ENCODE measurements around the gene ZNF862. TPM values are rescaled to one million over a fixed set of nuclear protein-coding genes. Genes with fewer than 3 reads are reported as not detected.
A peak's percentile ranks its signal among the peaks of the same experiment; 100 is the strongest.

The ZNF862 gene
- total RNA-seq, 2 donors from 2014 or later: 8.3 to 15.6 TPM

GRCh38 chr7:149860821-149861727, 22.9 kb downstream of the ZNF862 start:
- peak; percentile 88 for DNase-seq
- no peak overlapping the region for H3K9ac ChIP-seq (ENCODE audit: extremely low read depth, low read length, poor library complexity, severe bottlenecking)
- H3K4me3 Mint-ChIP-seq: no peak overlapping the region
- H3K27ac Mint-ChIP-seq: no peak overlapping the region
- peak; percentile 99 for TF ChIP-seq CTCF (conservative IDR thresholded peaks at IDR 0.05)
- H3K9me3 ChIP-seq (ENCODE audit: control insufficient read depth, low read length): no peaks in the 10 kb centered on the region
- H3K36me3 Mint-ChIP-seq (ENCODE audit: low read depth): no peaks in the 10 kb centered on the region
- H3K27me3 Mint-ChIP-seq (ENCODE audit: insufficient read depth): peaks cover 8% of the 10 kb centered on the region
- H3K27me3 ChIP-seq (ENCODE audit: control insufficient read depth, insufficient read depth, low read length, poor library complexity, severe bottlenecking): no peaks in the 10 kb centered on the region
- H3K9me3 Mint-ChIP-seq: no peaks in the 10 kb centered on the region
- 81 to 85% methylated on average over 40 to 45 of the region's 45 CpGs for WGBS, 2 experiments (ENCODE audit: insufficient coverage in 1 of 2, insufficient read length in 1 of 2)
- H3K27ac ChIP-seq (ENCODE audit: low read depth, low read length): no peak overlapping the region
- no peak overlapping the region for H3K4me3 ChIP-seq (ENCODE audit: low read length)
- H3K4me1 ChIP-seq (ENCODE audit: control insufficient read depth, insufficient read depth, low read length): no peaks in the 10 kb centered on the region
- H3K36me3 ChIP-seq (ENCODE audit: control insufficient read depth, insufficient read depth, low read length): no peaks in the 10 kb centered on the region
- peaks cover 3% of the 10 kb centered on the region for H3K4me1 Mint-ChIP-seq

DNA sequence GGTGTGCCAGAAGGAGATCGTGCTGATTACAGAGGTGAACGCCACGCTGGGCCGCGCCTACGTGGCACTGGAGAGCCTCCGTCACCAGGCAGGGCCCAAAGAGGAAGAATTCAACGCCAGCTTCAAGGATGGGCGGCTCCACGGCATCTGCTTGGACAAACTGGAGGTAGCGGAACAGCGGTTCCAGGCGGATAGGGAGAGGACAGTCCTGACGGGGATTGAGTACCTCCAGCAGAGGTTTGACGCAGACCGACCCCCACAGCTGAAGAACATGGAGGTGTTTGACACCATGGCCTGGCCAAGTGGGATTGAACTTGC, 23.5 kb downstream of the ZNF862 start:
- 96 to 99% methylated on average over 13 to 16 of the region's 16 CpGs for WGBS, 2 experiments (ENCODE audit: insufficient coverage in 1 of 2, insufficient read length in 1 of 2)
- Mint-ChIP-seq H3K27me3 (ENCODE audit: insufficient read depth) (peaks cover 8% of the 10 kb centered on the region), H3K36me3 (ENCODE audit: low read depth) (no peaks in the 10 kb centered on the region), H3K4me1 (no peaks in the 10 kb centered on the region), H3K27ac (no peak overlapping the region), H3K9me3 (no peaks in the 10 kb centered on the region), H3K4me3 (no peak overlapping the region)
- H3K9ac ChIP-seq (ENCODE audit: extremely low read depth, low read length, poor library complexity, severe bottlenecking): no peak overlapping the region
- DNase-seq: no peak
- H3K36me3 ChIP-seq (ENCODE audit: control insufficient read depth, insufficient read depth, low read length): no peaks in the 10 kb centered on the region
- no peaks in the 10 kb centered on the region for H3K9me3 ChIP-seq (ENCODE audit: control insufficient read depth, low read length)
- no peak overlapping the region for H3K27ac ChIP-seq (ENCODE audit: low read depth, low read length)
- no peaks in the 10 kb centered on the region for H3K4me1 ChIP-seq (ENCODE audit: control insufficient read depth, insufficient read depth, low read length)
- TF ChIP-seq CTCF (conservative IDR thresholded peaks at IDR 0.05): no peak
- H3K27me3 ChIP-seq (ENCODE audit: control insufficient read depth, insufficient read depth, low read length, poor library complexity, severe bottlenecking): no peaks in the 10 kb centered on the region
- H3K4me3 ChIP-seq (ENCODE audit: low read length): no peak overlapping the region

GRCh38 chr7:149862156-149862555, 24.0 kb downstream of the ZNF862 start:
- Histone ChIP-seq H3K9me3 (ENCODE audit: control insufficient read depth, low read length) (no peaks in the 10 kb centered on the region), H3K36me3 (ENCODE audit: control insufficient read depth, insufficient read depth, low read length) (no peaks in the 10 kb centered on the region), H3K27ac (ENCODE audit: low read depth, low read length) (no peak overlapping the region), H3K4me3 (ENCODE audit: low read length) (no peak overlapping the region), H3K4me1 (ENCODE audit: control insufficient read depth, insufficient read depth, low read length) (no peaks in the 10 kb centered on the region), H3K27me3 (ENCODE audit: control insufficient read depth, insufficient read depth, low read length, poor library complexity, severe bottlenecking) (no peaks in the 10 kb centered on the region), H3K9ac (ENCODE audit: extremely low read depth, low read length, poor library complexity, severe bottlenecking) (no peak overlapping the region)
- Mint-ChIP-seq H3K4me1 (no peaks in the 10 kb centered on the region), H3K36me3 (ENCODE audit: low read depth) (no peaks in the 10 kb centered on the region), H3K27ac (no peak overlapping the region), H3K9me3 (no peaks in the 10 kb centered on the region), H3K27me3 (ENCODE audit: insufficient read depth) (peaks cover 8% of the 10 kb centered on the region), H3K4me3 (no peak overlapping the region)
- no peak for DNase-seq
- no peak for TF ChIP-seq CTCF (conservative IDR thresholded peaks at IDR 0.05)
- WGBS, 2 experiments (ENCODE audit: insufficient coverage in 1 of 2, insufficient read length in 1 of 2): 93% methylated on average over 16 to 18 of the region's 18 CpGs

Measured in endodermal cell (in vitro differentiated cells).